Embryonic facial prominence (tissue), 1 donor: Measurements from ENCODE around the gene SPTBN4.
"Not testable (repeated sequence)": the region's sequence is repeated elsewhere in the genome, so short reads cannot be mapped to it uniquely, and the experiment has no call there.

Experiments used
- DNase-seq: peaks from one replicate; pipeline ENCODE4 v3.0.0-alpha.2; 2016; ENCODE audit errors: extremely low spot score

The SPTBN4 gene

GRCh38 chr19:40616941-40617340 is 150.1 kb downstream of the SPTBN4 start:
- no peak for DNase-seq

- no peak for DNase-seq
Observed at GRCh38 chr19:40617961-40618360, 151.2 kb downstream of the SPTBN4 start.

GRCh38 chr19:40619333-40620160 is 152.7 kb downstream of the SPTBN4 start:
- DNase-seq, result no peak

- no peak for DNase-seq
Observed at GRCh38 chr19:40620161-40620485, 153.3 kb downstream of the SPTBN4 start.

- DNase-seq, result no peak
Observed at GRCh38 chr19:40621283-40621682, 154.5 kb downstream of the SPTBN4 start.

- DNase-seq, result no peak
Observed at GRCh38 chr19:40621966-40622772, 155.4 kb downstream of the SPTBN4 start.

GRCh38 chr19:40622773-40623075 is 155.9 kb downstream of the SPTBN4 start:
- no peak for DNase-seq

- no peak for DNase-seq
Observed at GRCh38 chr19:40623403-40624251, 156.8 kb downstream of the SPTBN4 start.

GRCh38 chr19:40624369-40625153 is 157.8 kb downstream of the SPTBN4 start:
- DNase-seq, result not testable (repeated sequence)

GRCh38 chr19:40625406-40626120 is 158.8 kb downstream of the SPTBN4 start:
- DNase-seq, result no peak
